Uterus (tissue), 2 donors: ENCODE measurements around the gene PRIM2.
"Not testable (repeated sequence)": the region's sequence is repeated elsewhere in the genome, so short reads cannot be mapped to it uniquely, and the experiment has no call there.

Source experiments
- POLR2A ChIP-seq, 2 donors: fragments of 450-650 bp; IDR thresholded peaks; one replicate each; pipeline ENCODE4 v1.6.1; 2016; ENCODE audit warnings: antibody characterized with exemption in 2 of 2, mild to moderate bottlenecking in 1 of 2, moderate library complexity in 1 of 2
- TF ChIP-seq, protein P1 (sequence below), 4 experiments: fragments of 200-600 bp in 2 of 4; fragments of 450-650 bp in 2 of 4; sonication (generic) in 2 of 4; IDR thresholded peaks; one replicate each; pipeline ENCODE4 v1.5.1; 2016 to 2019; ENCODE audit warnings: antibody characterized with exemption in 4 of 4, mild to moderate bottlenecking in 2 of 4, moderate library complexity in 1 of 4

- TF ChIP-seq POLR2A (IDR thresholded peaks at IDR 0.05), result not testable (repeated sequence)
- TF ChIP-seq, protein P1, sequence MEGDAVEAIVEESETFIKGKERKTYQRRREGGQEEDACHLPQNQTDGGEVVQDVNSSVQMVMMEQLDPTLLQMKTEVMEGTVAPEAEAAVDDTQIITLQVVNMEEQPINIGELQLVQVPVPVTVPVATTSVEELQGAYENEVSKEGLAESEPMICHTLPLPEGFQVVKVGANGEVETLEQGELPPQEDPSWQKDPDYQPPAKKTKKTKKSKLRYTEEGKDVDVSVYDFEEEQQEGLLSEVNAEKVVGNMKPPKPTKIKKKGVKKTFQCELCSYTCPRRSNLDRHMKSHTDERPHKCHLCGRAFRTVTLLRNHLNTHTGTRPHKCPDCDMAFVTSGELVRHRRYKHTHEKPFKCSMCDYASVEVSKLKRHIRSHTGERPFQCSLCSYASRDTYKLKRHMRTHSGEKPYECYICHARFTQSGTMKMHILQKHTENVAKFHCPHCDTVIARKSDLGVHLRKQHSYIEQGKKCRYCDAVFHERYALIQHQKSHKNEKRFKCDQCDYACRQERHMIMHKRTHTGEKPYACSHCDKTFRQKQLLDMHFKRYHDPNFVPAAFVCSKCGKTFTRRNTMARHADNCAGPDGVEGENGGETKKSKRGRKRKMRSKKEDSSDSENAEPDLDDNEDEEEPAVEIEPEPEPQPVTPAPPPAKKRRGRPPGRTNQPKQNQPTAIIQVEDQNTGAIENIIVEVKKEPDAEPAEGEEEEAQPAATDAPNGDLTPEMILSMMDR (IDR thresholded peaks at IDR 0.05), result not testable (repeated sequence)
Observed at GRCh38 chr6:57442133-57442532, 124.7 kb downstream of the PRIM2 start.
